WTC11 (cell line): ENCODE measurements around the gene ANO10. TPM values are rescaled to one million over a fixed set of nuclear protein-coding genes. Genes with fewer than 3 reads are reported as not detected.
"Not testable (repeated sequence)": the region's sequence is repeated elsewhere in the genome, so short reads cannot be mapped to it uniquely, and the experiment has no call there.

Experiments used
- ATAC-seq: fragments of 200-7000 bp; cut with Tn5 transposase; 2 replicates; pipeline ENCODE4 v1.10.0; 2021; ENCODE audit warnings: mild to moderate bottlenecking, moderate library complexity
- CTCF ChIA-PET: fragments of 300-600 bp; sonication (Branson Sonifier 250); formaldehyde crosslinking; loops from one replicate; lab custom pipeline; 2021; ENCODE audit warnings: antibody characterized with exemption; lab: Charles Lee
- POLR2A ChIA-PET: fragments of 350-600 bp; sonication (Branson Sonifier 250); formaldehyde crosslinking; loops from one replicate; lab custom pipeline; 2021; ENCODE audit warnings: antibody characterized with exemption; lab: Charles Lee
- DNase-seq: peaks from one replicate; pipeline ENCODE4 v3.0.0; 2021; ENCODE audit warnings: low spot score
- H3K27ac Mint-ChIP-seq: 2 replicates; pipeline ENCODE4 v1.8.0; 2021; ENCODE audit warnings: mixed read lengths
- H3K27me3 Mint-ChIP-seq: 2 replicates; pipeline ENCODE4 v1.8.0; 2021; ENCODE audit warnings: low read depth, mild to moderate bottlenecking, moderate library complexity, mixed read lengths
- H3K36me3 Mint-ChIP-seq: 2 replicates; pipeline ENCODE4 v1.8.0; 2021; ENCODE audit warnings: mixed read lengths
- H3K4me1 Mint-ChIP-seq: 2 replicates; pipeline ENCODE4 v1.8.0; 2022; ENCODE audit warnings: mixed read lengths
- H3K4me3 Mint-ChIP-seq: 2 replicates; pipeline ENCODE4 v1.8.0; 2021; ENCODE audit warnings: mild to moderate bottlenecking, moderate library complexity, mixed read lengths
- H3K9me3 Mint-ChIP-seq: 2 replicates; pipeline ENCODE4 v1.8.0; 2021; ENCODE audit warnings: mixed read lengths
- AFF4 ChIP-seq: sonication (generic); formaldehyde crosslinking; IDR thresholded peaks from 2 replicates; pipeline ENCODE4 v1.8.1; 2023; ENCODE audit warnings: mild to moderate bottlenecking, missing genetic modification reagents, borderline replicate concordance
- AR ChIP-seq: fragments of 250-450 bp; sonication (Bioruptor Pico); IDR thresholded peaks from 2 replicates; pipeline ENCODE4 v1.9.0; 2021; ENCODE audit warnings: mild to moderate bottlenecking
- ARID4B ChIP-seq: sonication (generic); formaldehyde crosslinking; IDR thresholded peaks from 2 replicates; pipeline ENCODE4 v1.8.0; 2023; ENCODE audit warnings: missing genetic modification reagents, mild to moderate bottlenecking, borderline replicate concordance
- EMX1 ChIP-seq: fragments of 250-450 bp; sonication (Bioruptor Pico); IDR thresholded peaks from 2 replicates; pipeline ENCODE4 v1.8.0; 2021; ENCODE audit warnings: mild to moderate bottlenecking
- ERG ChIP-seq: fragments of 250-450 bp; sonication (Bioruptor Pico); IDR thresholded peaks from 2 replicates; pipeline ENCODE4 v1.8.0; 2021; ENCODE audit warnings: mild to moderate bottlenecking
- FOXJ3 ChIP-seq: sonication (generic); formaldehyde crosslinking; IDR thresholded peaks from 2 replicates; pipeline ENCODE4 v1.9.0; 2021; ENCODE audit warnings: missing genetic modification reagents, mild to moderate bottlenecking, borderline replicate concordance
- HMGA2 ChIP-seq: fragments of 250-450 bp; sonication (Bioruptor Pico); IDR thresholded peaks from 2 replicates; pipeline ENCODE4 v1.4.0; 2021; ENCODE audit warnings: mild to moderate bottlenecking, moderate library complexity
- PRDM15 ChIP-seq: sonication (generic); formaldehyde crosslinking; IDR thresholded peaks from 2 replicates; pipeline ENCODE4 v1.8.0; 2022; ENCODE audit warnings: missing genetic modification reagents
- RELA ChIP-seq: sonication (generic); formaldehyde crosslinking; IDR thresholded peaks from 2 replicates; pipeline ENCODE4 v1.8.1; 2022; ENCODE audit warnings: missing genetic modification reagents, mild to moderate bottlenecking, borderline replicate concordance
- SP1 ChIP-seq: sonication (generic); formaldehyde crosslinking; conservative IDR thresholded peaks from 2 replicates; pipeline ENCODE4 v1.8.1; 2022; ENCODE audit warnings: missing genetic modification reagents
- TEAD1 ChIP-seq: sonication (generic); formaldehyde crosslinking; IDR thresholded peaks from 2 replicates; pipeline ENCODE4 v1.8.0; 2022; ENCODE audit warnings: mild to moderate bottlenecking, missing genetic modification reagents
- USF2 ChIP-seq: sonication (generic); formaldehyde crosslinking; IDR thresholded peaks from 2 replicates; pipeline ENCODE4 v1.8.1; 2023; ENCODE audit warnings: mild to moderate bottlenecking, missing genetic modification reagents, moderate library complexity
- ZBTB21 ChIP-seq: sonication (generic); formaldehyde crosslinking; IDR thresholded peaks from 2 replicates; pipeline ENCODE4 v1.8.1; 2023; ENCODE audit warnings: mild to moderate bottlenecking, missing genetic modification reagents, borderline replicate concordance
- ZNF219 ChIP-seq: sonication (generic); formaldehyde crosslinking; IDR thresholded peaks from 2 replicates; pipeline ENCODE4 v1.8.0; 2023; ENCODE audit warnings: missing genetic modification reagents, mild to moderate bottlenecking, borderline replicate concordance
- ZSCAN18 ChIP-seq: fragments of 250-450 bp; sonication (Bioruptor Pico); IDR thresholded peaks from 2 replicates; pipeline ENCODE4 v2.1.2; 2022; ENCODE audit warnings: mild to moderate bottlenecking, moderate library complexity
- total RNA-seq: library from RNA; stranded (reverse); gene quantifications from 3 replicates; pipeline ENCODE4 v1.2.3, GENCODE V29; 2021

The ANO10 gene
- total RNA-seq, 1 experiment from 2014 or later = 35.1 TPM

GRCh38 chr3:43465109-43465508 lies 156.7 kb downstream of the ANO10 start (continued):
- TF ChIP-seq PRDM15 (CRISPR knock-in tag) = no peak
- no peak for TF ChIP-seq USF2 (CRISPR knock-in tag)
- TF ChIP-seq ZNF219 = no peak

- ATAC-seq, H3K4me1 Mint-ChIP-seq, H3K4me3 Mint-ChIP-seq, POLR2A ChIA-PET, H3K27ac Mint-ChIP-seq, CTCF ChIA-PET, DNase-seq, H3K27me3 Mint-ChIP-seq: not testable (repeated sequence)
- Mint-ChIP-seq H3K9me3 (peaks cover 43% of the 10 kb centered on the region), H3K36me3 (peaks cover 37% of the 10 kb centered on the region)
Observed at GRCh38 chr3:43462566-43462965, 159.2 kb downstream of the ANO10 start.

GRCh38 chr3:43461345-43461744 lies 160.5 kb downstream of the ANO10 start:
- Mint-ChIP-seq H3K36me3 (peaks cover 37% of the 10 kb centered on the region), H3K4me1 (peaks cover 7% of the 10 kb centered on the region), H3K4me3 (no peak overlapping the region), H3K27me3 (no peaks in the 10 kb centered on the region), H3K27ac (no peak overlapping the region), H3K9me3 (peaks cover 43% of the 10 kb centered on the region)
- DNase-seq (no peak), ATAC-seq (no peak)
- ChIA-PET CTCF (no interaction called here), POLR2A (no interaction called here)
- TF ChIP-seq FOXJ3 = no peak
- no peak for TF ChIP-seq RELA (CRISPR knock-in tag)
- TF ChIP-seq SP1 (CRISPR knock-in tag) = no peak
- no peak for TF ChIP-seq ZSCAN18 (CRISPR knock-in tag)
- TF ChIP-seq HMGA2 = no peak
- TF ChIP-seq TEAD1 (CRISPR knock-in tag) = no peak
- no peak for TF ChIP-seq EMX1 (CRISPR knock-in tag)
- TF ChIP-seq AR = no peak
- no peak for TF ChIP-seq AFF4
- no peak for TF ChIP-seq ARID4B (CRISPR knock-in tag)
- TF ChIP-seq ERG (CRISPR knock-in tag) = no peak
- TF ChIP-seq ZBTB21 (CRISPR knock-in tag) = no peak
